ENCODE results near the gene CHST3. TPM values are rescaled to one million over a fixed set of nuclear protein-coding genes. Genes with fewer than 3 reads are reported as not detected.

The CHST3 gene
- polyA plus RNA-seq, 3 donors = 17.1 to 18.9 (median 18.0) TPM

- DNase-seq (ENCODE audit: low read depth in 3 of 3, low spot score in 2 of 3) = no peak
Measured at GRCh38 chr10:72049472-72049871, 85.3 kb downstream of the CHST3 start.

- DNase-seq (ENCODE audit: low read depth in 3 of 3, low spot score in 2 of 3) = no peak
Measured at GRCh38 chr10:72049969-72050781, 86.0 kb downstream of the CHST3 start.

DNA sequence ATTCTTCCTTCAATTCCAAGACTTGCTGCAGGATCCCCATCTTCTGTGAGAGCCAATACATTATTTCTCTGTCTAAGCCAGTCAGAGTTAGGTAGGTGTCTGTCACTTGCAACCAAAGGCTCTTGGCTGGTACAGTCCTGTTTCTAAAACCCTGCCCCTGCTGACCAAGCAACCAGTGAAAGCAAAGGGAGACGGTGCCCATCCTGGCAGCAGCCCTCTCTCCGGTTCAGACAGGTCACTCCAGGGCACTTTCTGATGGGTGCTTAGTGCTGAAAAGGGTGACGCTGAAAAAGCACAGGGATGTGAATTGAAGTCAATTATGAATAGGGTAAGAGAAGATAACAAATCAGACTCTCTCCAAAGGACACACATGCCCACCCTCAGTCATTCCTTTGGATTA is 86.7 kb downstream of the CHST3 start:
- no peak for DNase-seq (ENCODE audit: low read depth in 3 of 3, low spot score in 2 of 3)

DNA sequence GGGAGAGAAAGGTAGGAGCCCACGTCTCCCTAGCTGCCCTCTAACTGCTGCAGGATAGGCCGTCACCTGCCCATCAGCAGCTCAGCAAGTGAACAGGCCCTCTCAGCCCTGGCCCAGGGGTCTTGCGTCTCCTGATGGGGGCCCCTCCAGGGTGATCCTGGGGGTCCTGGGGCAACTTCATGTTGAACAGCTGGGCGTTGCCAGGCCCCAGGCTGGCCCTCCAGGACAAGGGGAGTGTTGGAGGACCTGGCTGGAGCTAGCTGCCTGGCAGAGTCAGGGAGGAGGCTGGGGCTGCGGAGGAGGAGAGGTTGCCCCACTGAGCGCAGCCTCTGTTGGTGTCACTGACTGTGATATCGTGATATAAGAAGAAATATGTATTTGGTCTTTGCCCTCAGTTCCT is 89.5 kb downstream of the CHST3 start:
- no peak for DNase-seq (ENCODE audit: low read depth in 3 of 3, low spot score in 2 of 3)

DNA sequence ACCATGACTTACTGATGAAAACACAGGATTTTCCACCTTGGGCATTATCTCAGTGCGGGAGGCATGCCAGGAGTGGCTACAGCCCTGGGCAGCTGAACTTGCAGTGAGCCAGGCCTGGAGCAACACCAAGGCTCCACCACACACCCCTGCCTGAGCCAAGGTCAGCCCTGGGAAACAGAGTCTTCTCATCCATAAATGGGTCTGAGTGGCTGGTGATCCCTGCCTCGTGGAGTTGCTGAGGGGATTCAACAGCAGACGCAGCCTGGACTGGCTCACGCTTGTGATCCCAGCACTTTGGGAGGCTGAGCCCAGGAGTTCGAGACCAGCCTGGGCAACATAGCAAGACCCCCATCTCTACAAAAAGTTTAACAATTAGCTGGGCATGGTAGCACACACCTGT is 91.9 kb downstream of the CHST3 start:
- no peak for DNase-seq (ENCODE audit: low read depth in 3 of 3, low spot score in 2 of 3)

- DNase-seq (ENCODE audit: low read depth in 3 of 3, low spot score in 2 of 3) = no peak
Measured at GRCh38 chr10:72056932-72057751, 92.9 kb downstream of the CHST3 start.

GRCh38 chr10:72058347-72058898 is 94.2 kb downstream of the CHST3 start:
- no peak for DNase-seq (ENCODE audit: low read depth in 3 of 3, low spot score in 2 of 3)

DNA sequence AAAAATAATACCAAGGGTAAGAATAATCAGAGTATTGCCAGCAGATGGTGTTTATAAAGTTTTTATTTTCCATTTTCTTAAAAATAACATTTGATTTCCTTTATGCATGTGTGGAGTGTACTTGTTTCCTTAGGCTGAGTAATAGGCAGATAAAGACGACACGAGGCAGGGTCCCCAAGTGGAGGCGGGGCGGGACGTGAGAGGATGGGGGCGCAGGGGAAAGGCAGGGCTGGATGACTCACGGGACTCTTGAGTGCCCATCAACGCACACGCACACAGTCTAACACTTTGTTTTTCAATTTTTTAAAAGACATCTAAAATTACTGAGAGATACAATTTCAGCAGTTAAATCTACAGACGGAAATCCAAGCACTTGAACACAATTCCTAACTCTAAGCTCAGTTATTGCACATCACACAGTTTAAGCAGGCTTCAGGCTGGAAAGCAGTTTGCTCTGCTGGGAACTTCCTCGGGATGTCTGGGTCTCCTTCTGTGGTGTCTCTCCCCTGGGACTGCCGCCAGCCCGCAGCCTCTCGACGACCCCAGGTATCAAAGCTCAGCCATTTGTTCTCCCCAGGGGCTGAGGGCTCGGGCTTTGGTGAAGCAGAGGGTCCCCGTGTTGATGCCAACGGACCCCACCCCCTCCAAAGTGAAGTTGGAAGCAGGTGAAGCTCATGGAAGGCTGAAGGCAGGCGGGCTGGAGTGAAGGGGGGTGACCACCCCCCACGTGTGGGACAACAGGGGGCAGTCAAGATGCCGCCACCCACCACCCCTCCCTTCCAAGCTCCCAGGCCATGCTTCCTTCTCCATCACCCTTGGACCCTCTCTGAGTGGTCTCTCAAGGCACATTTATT is 95.0 kb downstream of the CHST3 start:
- no peak for DNase-seq (ENCODE audit: low read depth in 3 of 3, low spot score in 2 of 3)

DNA sequence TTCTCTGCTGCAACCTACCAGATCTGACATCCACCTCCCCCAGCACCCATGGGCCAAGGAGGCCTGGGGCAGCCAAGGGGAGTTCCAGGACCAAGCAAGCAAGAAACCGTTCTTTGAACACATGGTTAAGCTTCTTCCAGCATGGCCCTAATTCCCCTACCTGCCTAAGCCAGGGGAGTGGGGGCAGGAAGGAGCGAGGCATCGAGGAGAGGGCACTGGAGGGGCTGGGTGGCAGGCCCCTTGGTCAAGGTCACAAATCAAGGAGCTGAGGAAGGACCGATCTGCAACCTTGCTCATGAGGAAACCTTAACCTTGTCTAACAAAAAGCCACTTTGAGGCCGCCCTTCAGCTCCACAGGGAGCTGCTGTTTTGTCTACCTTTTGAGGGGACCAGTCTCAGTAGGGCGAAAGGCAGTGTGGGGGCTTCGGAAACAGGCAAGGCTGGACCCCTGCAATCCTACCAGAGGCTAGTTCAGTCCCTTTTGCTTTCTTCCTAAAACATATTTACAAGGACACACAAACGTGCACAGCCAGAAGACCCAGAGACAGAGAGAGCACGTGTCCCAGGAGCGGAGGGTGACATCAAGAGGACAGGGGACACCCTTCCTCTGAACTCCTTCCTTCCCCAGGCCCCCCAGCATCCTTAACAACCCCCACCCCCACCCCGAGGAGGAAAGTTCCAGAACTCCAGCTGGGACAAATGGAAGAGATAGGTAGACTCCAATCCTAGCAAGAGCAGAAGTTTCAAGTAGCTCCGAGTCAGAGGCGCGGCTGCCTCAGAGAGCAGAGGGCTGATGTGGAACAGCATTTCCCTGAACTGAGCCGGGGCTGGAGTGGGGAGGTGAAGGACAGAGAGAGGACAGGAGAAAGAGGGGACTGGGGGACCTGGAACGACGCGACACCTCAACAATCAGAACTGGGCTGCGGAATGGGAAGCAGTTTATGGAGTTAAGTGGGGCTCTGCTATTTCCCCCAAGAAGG is 95.9 kb downstream of the CHST3 start:
- no peak for DNase-seq (ENCODE audit: low read depth in 3 of 3, low spot score in 2 of 3)

GRCh38 chr10:72061491-72061890 is 97.3 kb downstream of the CHST3 start:
- DNase-seq (ENCODE audit: low read depth in 3 of 3, low spot score in 2 of 3) = no peak

DNA sequence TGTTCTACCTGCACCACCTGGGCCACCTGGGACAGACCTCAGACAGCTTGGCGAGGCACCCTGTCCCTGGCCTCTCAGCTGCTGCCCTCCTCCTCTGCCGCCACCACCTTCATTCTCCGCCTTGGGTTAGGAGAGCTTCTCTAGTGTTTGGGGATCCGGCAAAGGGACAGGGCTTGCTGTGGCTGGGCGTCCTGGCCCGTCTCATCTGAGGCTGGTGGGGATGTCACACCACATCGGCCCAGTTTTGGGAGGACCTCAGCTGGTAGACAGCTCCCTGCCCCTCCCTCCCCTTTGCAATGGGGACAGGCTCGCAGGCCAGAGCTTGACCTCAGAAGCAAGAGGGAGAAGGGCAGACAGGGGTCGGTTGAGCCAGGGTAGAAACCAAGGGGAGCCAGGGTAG is 97.7 kb downstream of the CHST3 start:
- DNase-seq (ENCODE audit: low read depth in 3 of 3, low spot score in 2 of 3) = no peak

DNA sequence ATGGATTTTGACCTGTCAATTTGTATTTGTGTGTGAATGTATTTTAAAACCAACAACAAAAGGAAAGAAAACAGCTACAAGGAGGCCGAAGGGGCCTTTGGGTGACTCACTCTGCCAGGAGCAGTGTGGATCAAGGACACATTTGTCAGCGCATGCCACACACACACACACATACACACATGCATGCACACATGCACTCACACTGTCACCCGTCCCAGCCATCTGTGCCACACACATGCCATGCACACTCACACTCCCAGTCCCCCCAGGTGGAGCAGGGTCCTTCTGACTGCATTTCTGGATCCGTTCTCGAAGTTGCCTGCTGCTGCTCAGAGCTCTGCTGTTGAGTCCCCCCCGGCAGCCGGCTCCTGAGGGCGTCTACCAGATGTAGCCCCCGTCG is 98.2 kb downstream of the CHST3 start:
- DNase-seq (ENCODE audit: low read depth in 3 of 3, low spot score in 2 of 3) = no peak

Other genes starting within 250 kb of the CHST3 start
- under 1 TPM; 0.04 to 0.17 (median 0.06) TPM for gene C10orf105, start 244.6 kb upstream of the CHST3 start, polyA plus RNA-seq (ENCODE audit: insufficient read length in 3 of 3)
- gene VSIR, start 190.9 kb upstream of the CHST3 start, polyA plus RNA-seq (ENCODE audit: insufficient read length in 3 of 3) = 1 to 10 TPM; 6.7 to 9.7 (median 7.8) TPM
- 100 to 1,000 TPM; 903 to 920 (median 909) TPM for gene PSAP, start 113.1 kb upstream of the CHST3 start, polyA plus RNA-seq (ENCODE audit: insufficient read length in 3 of 3)
- gene SPOCK2, start 124.2 kb downstream of the CHST3 start, polyA plus RNA-seq (ENCODE audit: insufficient read length in 3 of 3) = 100 to 1,000 TPM; 147 to 168 (median 150) TPM

All from right renal cortex interstitium (tissue), 3 donors.